Suprapubic skin (tissue), 4 donors: ENCODE measurements around the gene ANKRD11. TPM values are rescaled to one million over a fixed set of nuclear protein-coding genes. Genes with fewer than 3 reads are reported as not detected.

ENCODE experiments used
- DNase-seq, 2 donors: peaks; one replicate each; pipeline ENCODE4 v3.0.0-alpha.2; 2019; ENCODE audit warnings: low spot score in 2 of 2
- H3K27ac ChIP-seq: fragments of 200-600 bp; sonication (generic); one replicate; pipeline ENCODE4 v1.5.1; 2019
- H3K27me3 ChIP-seq: fragments of 200-600 bp; sonication (generic); one replicate; pipeline ENCODE4 v1.5.1; 2019
- H3K36me3 ChIP-seq: fragments of 200-600 bp; sonication (generic); one replicate; pipeline ENCODE4 v1.5.1; 2019
- H3K4me1 ChIP-seq: fragments of 200-600 bp; sonication (generic); one replicate; pipeline ENCODE4 v1.5.1; 2019
- H3K4me3 ChIP-seq: fragments of 200-600 bp; sonication (generic); one replicate; pipeline ENCODE4 v1.5.1; 2019; ENCODE audit warnings: mild to moderate bottlenecking
- H3K9me3 ChIP-seq: fragments of 200-600 bp; sonication (generic); one replicate; pipeline ENCODE4 v1.5.1; 2019
- CTCF ChIP-seq, 2 donors: fragments of 200-600 bp in 1 of 2; fragments of 450-650 bp in 1 of 2; sonication (generic) in 1 of 2; IDR thresholded peaks; one replicate each; pipeline ENCODE4 v1.5.1; 2016 to 2019; ENCODE audit warnings: antibody characterized with exemption in 2 of 2, mild to moderate bottlenecking in 1 of 2, moderate library complexity in 1 of 2
- EP300 ChIP-seq: sonication (generic); formaldehyde crosslinking; IDR thresholded peaks from one replicate; pipeline ENCODE4 v1.6.1; 2017; ENCODE audit warnings: antibody characterized with exemption
- POLR2A ChIP-seq, 2 donors: fragments of 450-650 bp; IDR thresholded peaks; one replicate each; pipeline ENCODE4 v1.6.1; 2017; ENCODE audit warnings: antibody characterized with exemption in 2 of 2, mild to moderate bottlenecking in 2 of 2, moderate library complexity in 2 of 2
- POLR2AphosphoS5 ChIP-seq, 3 donors: sonication (generic); formaldehyde crosslinking; IDR thresholded peaks; one replicate each; pipeline ENCODE4 v1.6.1; 2017; ENCODE audit warnings: antibody characterized with exemption in 3 of 3
- WGBS: methylation state at CpG from one replicate; pipeline ENCODE4 v1.1.5; 2018; 5-methylcytosine and 5-hydroxymethylcytosine counted together
- total RNA-seq, 4 donors: library from RNA; depleted of rRNA; stranded (reverse); fragments of >200 nt; gene quantifications; one replicate each; pipeline ENCODE4 v1.1.0, GENCODE V29; 2016

ANKRD11 gene
- total RNA-seq, 4 donors from 2014 or later = 85.4 to 212 (median 127) TPM

- Histone ChIP-seq H3K27ac (no peak overlapping the region), H3K27me3 (no peaks in the 10 kb centered on the region), H3K4me1 (peaks cover 99% of the 10 kb centered on the region), H3K36me3 (no peaks in the 10 kb centered on the region), H3K4me3 (no peak overlapping the region), H3K9me3 (no peaks in the 10 kb centered on the region)
- no peak for DNase-seq
- 93% methylated on average over 22 of the region's 28 CpGs for WGBS
- TF ChIP-seq POLR2A (IDR thresholded peaks at IDR 0.05) (no peak), EP300 (no peak), POLR2AphosphoS5 (IDR thresholded peaks at IDR 0.05) (no peak), CTCF (IDR thresholded peaks at IDR 0.05) (no peak)
Observed at GRCh38 chr16:89318871-89319630, 171.3 kb downstream of the ANKRD11 start.

GRCh38 chr16:89318430-89318758, 172.0 kb downstream of the ANKRD11 start:
- Histone ChIP-seq H3K27me3 (no peaks in the 10 kb centered on the region), H3K27ac (no peak overlapping the region), H3K4me1 (peaks cover 100% of the 10 kb centered on the region), H3K4me3 (no peak overlapping the region), H3K9me3 (no peaks in the 10 kb centered on the region), H3K36me3 (no peaks in the 10 kb centered on the region)
- no peak for DNase-seq
- TF ChIP-seq EP300 (no peak), POLR2AphosphoS5 (IDR thresholded peaks at IDR 0.05) (no peak), POLR2A (IDR thresholded peaks at IDR 0.05) (no peak), CTCF (IDR thresholded peaks at IDR 0.05) (no peak)
- 88% methylated on average over 11 of the region's 11 CpGs for WGBS

- no peak for DNase-seq
- Histone ChIP-seq H3K27me3 (no peaks in the 10 kb centered on the region), H3K9me3 (no peaks in the 10 kb centered on the region), H3K4me1 (peaks cover 99% of the 10 kb centered on the region), H3K4me3 (no peak overlapping the region), H3K36me3 (peaks cover 4% of the 10 kb centered on the region), H3K27ac (no peak overlapping the region)
- TF ChIP-seq POLR2A (IDR thresholded peaks at IDR 0.05) (no peak), CTCF (IDR thresholded peaks at IDR 0.05) (no peak), POLR2AphosphoS5 (IDR thresholded peaks at IDR 0.05) (no peak), EP300 (no peak)
- WGBS = 72% methylated on average over 21 of the region's 23 CpGs
Observed at GRCh38 chr16:89317729-89318429, 172.5 kb downstream of the ANKRD11 start.

GRCh38 chr16:89317101-89317671, 173.2 kb downstream of the ANKRD11 start:
- no peak for DNase-seq
- H3K4me3 ChIP-seq = no peak overlapping the region
- 72% methylated on average over 8 of the region's 12 CpGs for WGBS
- H3K4me1 ChIP-seq = peaks cover 97% of the 10 kb centered on the region
- no peaks in the 10 kb centered on the region for H3K27me3 ChIP-seq
- TF ChIP-seq POLR2AphosphoS5 (IDR thresholded peaks at IDR 0.05) (no peak), EP300 (no peak), CTCF (IDR thresholded peaks at IDR 0.05) (no peak), POLR2A (IDR thresholded peaks at IDR 0.05) (no peak)
- peaks cover 9% of the 10 kb centered on the region for H3K36me3 ChIP-seq
- H3K9me3 ChIP-seq = no peaks in the 10 kb centered on the region
- H3K27ac ChIP-seq = no peak overlapping the region

GRCh38 chr16:89316701-89317100, 173.7 kb downstream of the ANKRD11 start:
- Histone ChIP-seq H3K36me3 (peaks cover 14% of the 10 kb centered on the region), H3K27me3 (no peaks in the 10 kb centered on the region), H3K4me1 (peaks cover 97% of the 10 kb centered on the region), H3K9me3 (no peaks in the 10 kb centered on the region), H3K27ac (no peak overlapping the region), H3K4me3 (no peak overlapping the region)
- WGBS = 85% methylated on average over 14 of the region's 14 CpGs
- DNase-seq = no peak
- TF ChIP-seq POLR2A (IDR thresholded peaks at IDR 0.05) (no peak), POLR2AphosphoS5 (IDR thresholded peaks at IDR 0.05) (no peak), EP300 (no peak), CTCF (IDR thresholded peaks at IDR 0.05) (no peak)
